RWPE2 (cell line): ENCODE measurements around the gene HOXB4.

ENCODE experiments used
- ATAC-seq: fragments of 200-7000 bp; cut with Tn5 transposase; 3 replicates; pipeline ENCODE4 v1.9.1; 2021; ENCODE audit warnings: low read depth
- DNase-seq: peaks from one replicate; pipeline ENCODE4 v3.0.0-alpha.2; 2020; ENCODE audit warnings: low spot score
- H3K27ac ChIP-seq: fragments of 450-650 bp; 2 replicates; pipeline ENCODE4 v1.5.1; 2017; ENCODE audit warnings: mild to moderate bottlenecking; ENCODE audit not compliant: poor library complexity, severe bottlenecking
- H3K27me3 ChIP-seq: fragments of 250-450 bp; sonication (Bioruptor Pico); 2 replicates; pipeline ENCODE4 v1.5.1; 2021; ENCODE audit warnings: mild to moderate bottlenecking, moderate library complexity; ENCODE audit not compliant: insufficient read depth, poor library complexity, severe bottlenecking
- H3K36me3 ChIP-seq: fragments of 250-450 bp; sonication (Bioruptor Pico); 2 replicates; pipeline ENCODE4 v1.5.1; 2020; ENCODE audit warnings: low read depth, mild to moderate bottlenecking, moderate library complexity
- H3K4me1 ChIP-seq: fragments of 250-450 bp; sonication (Bioruptor Pico); 2 replicates; pipeline ENCODE4 v1.5.1; 2021; ENCODE audit warnings: mild to moderate bottlenecking, moderate library complexity; ENCODE audit not compliant: insufficient read depth, poor library complexity, severe bottlenecking
- H3K4me3 ChIP-seq: fragments of 250-450 bp; sonication (Bioruptor Pico); 2 replicates; pipeline ENCODE4 v1.5.1; 2021; ENCODE audit warnings: mild to moderate bottlenecking, moderate library complexity; ENCODE audit not compliant: severe bottlenecking
- H3K9me3 ChIP-seq: fragments of 250-450 bp; sonication (Bioruptor Pico); 2 replicates; pipeline ENCODE4 v1.5.1; 2021; ENCODE audit warnings: mild to moderate bottlenecking, moderate library complexity; ENCODE audit not compliant: severe bottlenecking
- TF ChIP-seq, protein P1 (sequence below): fragments of 450-650 bp; IDR thresholded peaks from one replicate; pipeline ENCODE4 v1.5.1; 2017; ENCODE audit warnings: mild to moderate bottlenecking, moderate library complexity; ENCODE audit not compliant: poor library complexity, severe bottlenecking

Gene HOXB4

GRCh38 chr17:48599354-48599753, 21.2 kb upstream of the HOXB4 start:
- H3K4me1 ChIP-seq, result peaks cover 6% of the 10 kb centered on the region
- no peak overlapping the region for H3K27ac ChIP-seq
- H3K9me3 ChIP-seq, result no peaks in the 10 kb centered on the region
- no peak for ATAC-seq
- H3K27me3 ChIP-seq, result no peaks in the 10 kb centered on the region
- TF ChIP-seq, protein P1, sequence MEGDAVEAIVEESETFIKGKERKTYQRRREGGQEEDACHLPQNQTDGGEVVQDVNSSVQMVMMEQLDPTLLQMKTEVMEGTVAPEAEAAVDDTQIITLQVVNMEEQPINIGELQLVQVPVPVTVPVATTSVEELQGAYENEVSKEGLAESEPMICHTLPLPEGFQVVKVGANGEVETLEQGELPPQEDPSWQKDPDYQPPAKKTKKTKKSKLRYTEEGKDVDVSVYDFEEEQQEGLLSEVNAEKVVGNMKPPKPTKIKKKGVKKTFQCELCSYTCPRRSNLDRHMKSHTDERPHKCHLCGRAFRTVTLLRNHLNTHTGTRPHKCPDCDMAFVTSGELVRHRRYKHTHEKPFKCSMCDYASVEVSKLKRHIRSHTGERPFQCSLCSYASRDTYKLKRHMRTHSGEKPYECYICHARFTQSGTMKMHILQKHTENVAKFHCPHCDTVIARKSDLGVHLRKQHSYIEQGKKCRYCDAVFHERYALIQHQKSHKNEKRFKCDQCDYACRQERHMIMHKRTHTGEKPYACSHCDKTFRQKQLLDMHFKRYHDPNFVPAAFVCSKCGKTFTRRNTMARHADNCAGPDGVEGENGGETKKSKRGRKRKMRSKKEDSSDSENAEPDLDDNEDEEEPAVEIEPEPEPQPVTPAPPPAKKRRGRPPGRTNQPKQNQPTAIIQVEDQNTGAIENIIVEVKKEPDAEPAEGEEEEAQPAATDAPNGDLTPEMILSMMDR, result no peak
- no peak overlapping the region for H3K4me3 ChIP-seq
- H3K36me3 ChIP-seq, result no peaks in the 10 kb centered on the region
- no peak for DNase-seq

GRCh38 chr17:48598736-48599135, 20.6 kb upstream of the HOXB4 start:
- DNase-seq, result no peak
- no peak overlapping the region for H3K4me3 ChIP-seq

DNA sequence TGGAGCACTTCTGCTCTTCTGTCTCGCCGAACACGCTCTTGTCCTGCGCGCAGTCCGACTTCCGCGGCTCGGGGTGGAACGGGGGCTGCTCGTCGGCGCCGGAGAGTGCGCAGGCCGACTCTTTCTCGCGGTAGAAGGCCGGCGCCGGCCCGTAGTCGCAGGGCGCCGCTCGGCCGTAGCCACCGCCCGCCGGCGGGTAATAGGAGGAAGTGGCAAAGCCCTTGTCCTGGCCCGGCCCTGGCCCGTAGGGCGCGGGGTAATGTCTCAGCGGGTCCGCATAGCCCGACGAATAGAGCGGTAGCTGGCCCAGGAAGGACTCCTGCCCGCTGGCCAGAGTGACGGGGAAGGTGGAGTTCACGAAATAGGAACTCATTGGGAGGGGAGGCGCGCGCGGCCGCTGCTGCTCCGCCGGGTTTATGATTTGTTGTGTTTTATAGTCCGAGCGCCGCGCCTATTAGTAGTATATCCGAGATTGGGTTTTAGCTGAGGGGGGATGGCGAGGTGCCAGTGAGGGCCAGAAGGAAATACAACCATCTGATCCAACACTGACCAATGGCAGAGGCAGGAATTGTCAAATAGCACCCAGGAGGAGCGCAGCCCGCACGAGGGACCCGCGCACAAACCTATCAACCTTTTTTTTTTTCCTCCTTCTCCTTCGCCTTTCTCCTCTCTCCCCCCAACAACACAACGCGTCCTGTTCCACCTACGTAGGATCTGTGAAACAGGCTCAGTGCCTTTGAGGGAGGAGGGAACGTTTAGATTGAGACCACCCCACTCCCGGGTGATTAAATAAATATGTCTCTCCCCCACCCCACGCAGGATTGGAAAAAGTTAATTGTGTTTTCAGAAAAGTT, 19.9 kb upstream of the HOXB4 start:
- Histone ChIP-seq H3K4me3 (peak overlapping the region; percentile 38), H3K27me3 (no peaks in the 10 kb centered on the region), H3K27ac (peak overlapping the region; percentile 16), H3K36me3 (no peaks in the 10 kb centered on the region), H3K4me1 (peaks cover 6% of the 10 kb centered on the region), H3K9me3 (no peaks in the 10 kb centered on the region)
- DNase-seq (no peak), ATAC-seq (peak; percentile 59)
- TF ChIP-seq, protein P1, result no peak

More at GRCh38 chr17:48598736-48599135, 20.6 kb upstream of the HOXB4 start:
- TF ChIP-seq, protein P1, result no peak
- ATAC-seq, result no peak
- Histone ChIP-seq H3K9me3 (no peaks in the 10 kb centered on the region), H3K4me1 (peaks cover 6% of the 10 kb centered on the region), H3K36me3 (no peaks in the 10 kb centered on the region), H3K27me3 (no peaks in the 10 kb centered on the region), H3K27ac (no peak overlapping the region)

DNA sequence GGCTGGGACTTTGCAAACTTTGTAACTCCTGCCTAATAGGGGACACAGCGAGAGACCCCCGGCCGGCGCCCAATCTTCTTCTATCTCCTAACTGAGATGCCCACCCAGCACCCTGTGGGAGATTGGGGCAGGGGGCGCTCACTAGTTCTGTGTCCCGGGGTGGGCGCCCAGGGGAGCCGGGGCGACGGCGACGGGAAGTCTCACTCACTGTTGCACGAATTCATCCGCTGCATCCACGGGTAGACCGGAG, 19.3 kb upstream of the HOXB4 start:
- Histone ChIP-seq H3K4me1 (peaks cover 6% of the 10 kb centered on the region), H3K27me3 (no peaks in the 10 kb centered on the region), H3K4me3 (peak overlapping the region; percentile 38)

More for the DNA sequence above, 19.3 kb upstream of the HOXB4 start:
- no peak for ATAC-seq
- DNase-seq, result no peak
- Histone ChIP-seq H3K27ac (peak overlapping the region; percentile 16), H3K9me3 (no peaks in the 10 kb centered on the region), H3K36me3 (no peaks in the 10 kb centered on the region)
- TF ChIP-seq, protein P1, result no peak
